Stimulated activated CD8-positive, alpha-beta memory T cell treated with anti-CD3 and anti-CD28 coated beads, Interleukin-7, amount 100 ng/mL, for 48 hours (primary cell): ENCODE results near the gene LRRN2.

ENCODE experiments used
- DNase-seq, 2 donors: peaks; one replicate each; pipeline ENCODE4 v3.0.0-alpha.2; 2020; ENCODE audit warnings: low read depth in 1 of 2; ENCODE audit errors: extremely low read depth in 1 of 2

Gene LRRN2

GRCh38 chr1:204663644-204664383, 21.7 kb downstream of the LRRN2 start:
- DNase-seq, result no peak

- no peak for DNase-seq
Measured at GRCh38 chr1:204662530-204662929, 23.0 kb downstream of the LRRN2 start.

- no peak for DNase-seq
Measured at GRCh38 chr1:204660509-204660908, 25.0 kb downstream of the LRRN2 start.

- DNase-seq, result no peak
Measured at GRCh38 chr1:204659056-204659455, 26.5 kb downstream of the LRRN2 start.

DNA sequence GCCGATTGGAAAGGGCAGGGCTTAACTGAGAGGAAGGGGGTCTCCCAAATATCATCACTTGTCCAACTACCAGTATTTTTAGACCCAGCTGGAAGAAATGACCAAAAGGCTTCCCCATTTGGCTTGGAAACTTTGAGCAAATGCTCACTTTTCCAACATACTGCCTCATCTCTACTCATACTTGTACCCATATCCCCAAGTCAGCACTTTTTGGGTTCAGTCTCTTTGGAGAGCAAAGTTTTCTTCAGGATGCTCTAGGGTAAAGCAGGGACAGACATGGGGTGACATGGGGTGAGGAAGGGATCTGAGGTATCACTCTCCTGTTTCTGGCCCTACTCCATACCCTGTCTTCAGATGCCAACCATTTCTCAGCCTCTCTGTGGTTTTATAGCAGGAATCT, 27.2 kb downstream of the LRRN2 start:
- DNase-seq, result no peak

- DNase-seq, result no peak
Measured at GRCh38 chr1:204653590-204654340, 31.8 kb downstream of the LRRN2 start.

GRCh38 chr1:204652497-204652896, 33.0 kb downstream of the LRRN2 start:
- DNase-seq, result no peak

DNA sequence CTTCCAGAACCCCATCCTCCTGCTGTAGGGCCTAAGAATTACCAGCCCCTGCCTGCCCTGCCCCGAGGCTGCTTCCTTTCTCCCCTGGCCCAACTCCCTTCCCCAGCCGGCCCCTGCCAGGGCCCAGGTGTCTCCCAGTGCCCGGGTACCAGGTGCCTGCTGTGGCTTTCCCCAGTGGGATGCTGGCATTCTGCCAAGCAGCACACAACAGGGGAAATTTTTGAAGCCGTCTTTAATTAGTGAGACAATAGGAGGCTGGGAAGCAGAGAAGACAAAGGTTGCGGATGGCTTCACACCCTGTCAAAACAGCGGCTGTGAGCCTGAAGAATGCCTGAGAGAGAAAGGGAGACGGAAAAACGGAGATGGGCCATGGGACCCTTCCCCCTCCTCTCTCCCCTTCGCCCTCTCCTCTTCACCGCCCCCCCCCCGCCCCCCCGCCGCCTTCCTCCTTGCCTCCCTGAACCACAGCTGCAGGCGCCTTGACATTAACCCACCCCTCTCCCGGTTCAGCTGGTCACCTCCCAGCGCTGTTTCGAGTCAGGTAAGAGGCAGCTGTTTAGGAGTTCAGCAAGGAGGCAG, 33.6 kb downstream of the LRRN2 start:
- no peak for DNase-seq

- DNase-seq, result no peak
Measured at GRCh38 chr1:204650911-204651570, 34.5 kb downstream of the LRRN2 start.

DNA sequence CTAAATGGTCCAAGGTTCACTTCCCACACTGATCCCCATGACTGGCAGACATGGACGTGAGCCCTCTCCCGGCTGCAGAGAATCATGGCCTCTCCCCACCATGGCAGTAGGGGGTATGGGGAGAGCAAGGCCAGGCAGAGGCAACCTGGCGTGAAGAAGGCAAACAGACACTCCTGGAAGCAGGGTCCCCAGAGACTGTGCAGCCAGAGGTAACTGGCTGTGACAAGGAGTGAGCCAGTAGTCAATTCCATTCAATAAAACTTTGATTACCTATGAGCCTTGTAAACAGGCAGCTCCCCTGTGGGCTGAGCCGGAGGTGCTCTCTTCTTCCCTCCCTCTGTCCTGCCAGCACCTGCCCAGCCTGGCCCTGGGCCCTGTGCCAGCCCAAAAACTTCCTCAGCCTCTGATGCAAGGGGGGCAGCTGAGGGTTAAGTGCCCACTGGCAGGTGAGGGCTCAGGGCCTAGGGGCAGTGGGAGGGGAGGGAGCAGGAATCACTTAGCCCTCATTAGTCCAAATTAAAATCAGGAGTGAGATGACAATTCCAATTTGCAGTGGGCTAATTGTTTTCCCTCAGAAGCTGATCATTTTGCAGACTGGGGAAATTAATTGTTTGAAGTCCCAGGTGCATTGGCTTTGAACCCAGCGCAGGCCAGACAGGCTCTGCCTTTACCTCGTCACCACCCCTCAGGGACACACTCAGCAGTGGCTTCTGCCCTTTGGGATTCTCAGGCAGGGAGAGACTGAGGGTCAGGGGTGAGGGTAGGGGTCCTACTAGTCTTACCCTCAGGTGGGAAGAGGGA, 35.6 kb downstream of the LRRN2 start:
- no peak for DNase-seq

- DNase-seq, result no peak
Measured at GRCh38 chr1:204648576-204648975, 37.0 kb downstream of the LRRN2 start.

DNA sequence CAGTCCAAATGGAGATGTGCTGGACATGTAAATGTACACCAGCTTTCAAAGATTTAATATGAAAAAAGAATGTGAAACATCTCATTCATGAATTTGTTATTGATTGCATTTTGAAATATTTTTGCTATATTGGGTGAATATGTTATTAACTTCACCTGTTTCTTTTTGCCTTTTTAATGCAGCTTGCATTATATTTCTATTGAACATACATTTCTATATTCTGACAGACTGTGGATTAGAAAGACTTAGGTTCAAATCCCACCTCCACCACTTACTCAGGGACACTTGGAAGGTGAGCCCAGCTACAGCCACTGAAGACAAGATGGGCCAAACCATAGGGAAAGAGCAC, 37.8 kb downstream of the LRRN2 start:
- no peak for DNase-seq

DNA sequence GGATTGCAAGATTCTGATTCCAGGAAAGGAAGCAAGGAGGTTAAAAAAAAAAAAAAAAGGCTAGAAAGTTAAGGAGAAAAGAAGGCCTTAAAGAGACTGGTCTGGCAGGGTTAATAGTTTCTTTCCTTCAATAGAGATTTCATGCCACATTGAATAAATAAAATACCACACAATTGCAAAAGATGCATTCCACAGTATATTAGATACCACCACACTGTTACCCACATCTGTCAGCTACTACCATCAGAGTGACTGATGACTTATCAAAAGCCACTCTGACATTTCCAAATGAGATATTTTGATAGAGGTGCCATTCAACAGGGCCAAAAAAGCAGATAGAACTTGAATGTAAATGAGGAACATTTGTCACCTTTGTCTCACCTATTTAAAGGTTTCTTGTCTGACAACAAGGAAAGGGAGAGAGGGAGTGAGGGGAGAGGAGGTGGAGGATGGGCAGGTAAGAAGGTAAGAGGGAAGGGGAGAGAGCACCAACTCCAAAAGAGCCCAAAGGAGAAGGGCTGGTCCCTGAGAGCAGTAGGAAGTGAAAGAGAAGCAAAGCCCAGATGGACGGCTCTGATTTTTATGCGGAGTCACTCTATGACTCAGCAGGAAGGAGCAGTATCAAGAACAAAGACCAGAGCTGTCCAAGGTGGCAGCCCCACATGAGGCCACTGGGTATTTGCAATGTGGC, 38.3 kb downstream of the LRRN2 start:
- DNase-seq, result no peak

GRCh38 chr1:204645666-204646065, 39.9 kb downstream of the LRRN2 start:
- no peak for DNase-seq

- DNase-seq, result no peak
Measured at GRCh38 chr1:204645251-204645650, 40.3 kb downstream of the LRRN2 start.

DNA sequence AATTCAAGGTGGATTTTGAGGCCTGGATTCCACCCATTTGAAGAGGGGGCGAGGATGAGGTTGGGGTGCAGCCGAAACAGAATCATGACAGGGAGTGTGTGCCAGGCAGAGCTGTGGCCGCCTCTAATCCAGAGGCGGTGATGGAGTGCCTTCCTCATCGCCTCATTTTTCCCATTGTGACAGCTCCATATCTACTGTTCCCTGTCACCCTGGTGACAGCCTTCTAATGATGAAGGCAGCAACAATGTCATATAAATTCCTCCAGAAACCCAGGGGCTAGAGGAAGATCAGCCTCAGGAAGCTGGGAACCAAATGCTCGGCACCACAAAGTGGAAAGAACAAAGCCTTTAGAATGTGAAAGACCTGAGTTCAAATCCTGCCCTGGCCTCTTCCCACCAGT, 42.0 kb downstream of the LRRN2 start:
- no peak for DNase-seq

DNA sequence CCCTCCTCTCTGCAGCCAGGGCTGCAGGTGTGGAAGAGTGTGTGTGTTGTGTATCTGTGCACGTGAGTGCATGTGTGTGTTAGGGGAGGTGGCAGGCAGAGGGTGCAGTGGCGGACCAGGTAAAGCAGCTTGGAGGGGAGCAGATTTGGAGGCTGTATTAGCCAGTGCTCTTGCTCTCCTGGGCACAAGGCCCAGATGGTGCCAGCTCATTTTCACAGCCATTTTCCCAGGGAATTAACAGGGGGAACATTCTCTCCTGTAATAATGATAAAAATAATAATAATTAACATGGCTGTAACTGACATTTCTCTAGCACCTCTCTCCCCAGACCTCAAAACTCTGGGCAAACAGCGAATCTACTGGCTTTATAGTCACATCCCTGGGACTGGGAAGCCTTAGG, 43.6 kb downstream of the LRRN2 start:
- DNase-seq, result no peak

GRCh38 chr1:204641455-204641854, 44.1 kb downstream of the LRRN2 start:
- no peak for DNase-seq

DNA sequence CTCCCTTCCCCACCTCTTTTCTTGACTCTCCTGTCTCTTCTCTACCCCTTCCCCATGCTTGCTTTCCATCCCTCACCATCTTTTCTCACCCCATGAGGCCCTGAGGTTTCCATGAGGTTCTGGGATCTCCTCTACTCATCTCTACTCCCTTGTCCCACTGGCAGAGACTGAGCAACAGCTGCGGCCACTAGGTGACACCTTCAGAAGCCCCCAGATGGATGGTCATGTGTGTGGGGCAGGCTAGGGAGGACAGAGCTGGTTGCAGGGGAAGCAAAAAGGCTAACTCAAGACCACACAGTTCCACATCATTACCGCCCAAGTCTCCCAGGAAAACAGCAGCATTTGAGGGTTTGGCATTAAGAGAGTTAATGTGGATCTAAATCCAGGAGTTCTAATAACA, 45.0 kb downstream of the LRRN2 start:
- no peak for DNase-seq

GRCh38 chr1:204634260-204634910, 51.2 kb downstream of the LRRN2 start:
- DNase-seq, result no peak
